ENCODE results near the gene LAMTOR3.

DNA sequence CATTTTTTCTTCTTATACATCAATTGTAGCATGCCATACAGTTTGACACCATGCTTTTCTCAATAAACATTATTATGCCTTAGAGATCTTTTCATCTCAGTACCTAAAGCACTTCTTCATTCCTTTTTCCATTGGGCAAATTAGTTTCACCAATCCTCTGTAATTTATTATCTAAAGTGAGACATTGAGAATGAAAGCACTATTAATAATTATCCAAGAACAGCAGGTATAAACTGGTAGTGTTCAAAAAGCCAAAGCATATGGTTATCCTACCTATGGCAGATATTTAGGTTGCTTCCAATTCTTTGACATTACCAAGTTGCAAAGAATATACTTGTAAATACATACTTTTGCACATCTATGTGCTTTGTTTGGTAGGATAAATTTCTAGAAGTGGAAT is 15.6 kb downstream of the LAMTOR3 start:
- TF ChIP-seq, protein P1, sequence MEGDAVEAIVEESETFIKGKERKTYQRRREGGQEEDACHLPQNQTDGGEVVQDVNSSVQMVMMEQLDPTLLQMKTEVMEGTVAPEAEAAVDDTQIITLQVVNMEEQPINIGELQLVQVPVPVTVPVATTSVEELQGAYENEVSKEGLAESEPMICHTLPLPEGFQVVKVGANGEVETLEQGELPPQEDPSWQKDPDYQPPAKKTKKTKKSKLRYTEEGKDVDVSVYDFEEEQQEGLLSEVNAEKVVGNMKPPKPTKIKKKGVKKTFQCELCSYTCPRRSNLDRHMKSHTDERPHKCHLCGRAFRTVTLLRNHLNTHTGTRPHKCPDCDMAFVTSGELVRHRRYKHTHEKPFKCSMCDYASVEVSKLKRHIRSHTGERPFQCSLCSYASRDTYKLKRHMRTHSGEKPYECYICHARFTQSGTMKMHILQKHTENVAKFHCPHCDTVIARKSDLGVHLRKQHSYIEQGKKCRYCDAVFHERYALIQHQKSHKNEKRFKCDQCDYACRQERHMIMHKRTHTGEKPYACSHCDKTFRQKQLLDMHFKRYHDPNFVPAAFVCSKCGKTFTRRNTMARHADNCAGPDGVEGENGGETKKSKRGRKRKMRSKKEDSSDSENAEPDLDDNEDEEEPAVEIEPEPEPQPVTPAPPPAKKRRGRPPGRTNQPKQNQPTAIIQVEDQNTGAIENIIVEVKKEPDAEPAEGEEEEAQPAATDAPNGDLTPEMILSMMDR (IDR thresholded peaks at IDR 0.05; ENCODE audit: poor library complexity): no peak
- TF ChIP-seq EZH2 (IDR thresholded peaks at IDR 0.05; ENCODE audit: borderline replicate concordance): no peak

Data from hepatocyte (in vitro differentiated cells).